B cell (primary cell): ENCODE measurements around the gene AHCY. TPM values are rescaled to one million over a fixed set of nuclear protein-coding genes. Genes with fewer than 3 reads are reported as not detected.
A peak's percentile ranks its signal among the peaks of the same experiment; 100 is the strongest.

Experiments
- ATAC-seq: fragments of 200-7000 bp; cut with Tn5 transposase; one replicate; pipeline ENCODE4 v1.10.0; 2021; ENCODE audit warnings: low read depth, mild to moderate bottlenecking, moderate number of reproducible peaks, moderate library complexity
- CTCF ChIA-PET: fragments of 350-600 bp; sonication (Branson Sonifier 250); formaldehyde crosslinking; loops from one replicate; lab custom pipeline; 2021; ENCODE audit warnings: antibody characterized with exemption, inconsistent platforms; lab: Charles Lee
- POLR2A ChIA-PET: fragments of 350-600 bp; sonication (Branson Sonifier 250); formaldehyde crosslinking; loops from one replicate; lab custom pipeline; 2021; ENCODE audit warnings: antibody characterized with exemption; lab: Charles Lee
- DNase-seq: peaks from one replicate; pipeline ENCODE4 v3.0.0; 2013
- H2AFZ ChIP-seq: 2 replicates; pipeline ENCODE4 v1.6.1; 2012; ENCODE audit warnings: mild to moderate bottlenecking, low read depth, low read length; ENCODE audit not compliant: insufficient read depth, poor library complexity, severe bottlenecking
- H3K27ac ChIP-seq, 2 donors: 1 replicate in 1 of 2; 2 replicates in 1 of 2; pipeline ENCODE4 v1.5.1; 2012 to 2013; ENCODE audit warnings: low read length in 2 of 2, mild to moderate bottlenecking in 2 of 2, moderate library complexity in 1 of 2
- H3K27me3 ChIP-seq, 4 experiments: fragments of 200-600 bp in 1 of 4; sonication (generic) in 1 of 4; replicated peaks in 1 of 4; 1 replicate in 2 of 4; 2 replicates in 2 of 4; pipeline versions ENCODE4 v1.6.1 to v1.7.0; 2013 to 2016; ENCODE audit warnings: low read length in 3 of 4, mild to moderate bottlenecking in 2 of 4, mixed read lengths in 1 of 4, moderate library complexity in 1 of 4; ENCODE audit not compliant: insufficient read depth in 4 of 4, control insufficient read depth in 3 of 4; ENCODE audit errors: control extremely low read depth in 1 of 4
- H3K36me3 ChIP-seq, 2 experiments: replicated peaks in 1 of 2; 1 replicate in 1 of 2; 2 replicates in 1 of 2; pipeline versions ENCODE4 v1.6.1 to v1.7.1; 2013; ENCODE audit warnings: low read length in 1 of 2; ENCODE audit not compliant: insufficient read depth in 2 of 2, control insufficient read depth in 1 of 2; ENCODE audit errors: control extremely low read depth in 1 of 2, extremely low read depth in 1 of 2
- H3K4me1 ChIP-seq, 2 donors: fragments of 200-600 bp in 1 of 2; sonication (generic) in 1 of 2; 1 replicate in 1 of 2; 2 replicates in 1 of 2; pipeline versions ENCODE4 v1.5.1 to v1.6.1; 2013 to 2017; ENCODE audit warnings: low read length in 2 of 2; ENCODE audit not compliant: control insufficient read depth in 2 of 2, insufficient read depth in 2 of 2
- H3K4me2 ChIP-seq: replicated peaks from 2 replicates; pipeline ENCODE3; 2012; ENCODE audit warnings: mild to moderate bottlenecking, low read depth, low read length; ENCODE audit not compliant: poor library complexity, severe bottlenecking
- H3K4me3 ChIP-seq, 5 experiments: fragments of 200-600 bp in 1 of 5; sonication (generic) in 1 of 5; 1 replicate in 3 of 5; 2 replicates in 2 of 5; pipeline versions ENCODE4 v1.5.1 to v1.7.0; 2011 to 2016; ENCODE audit warnings: low read length in 4 of 5, mild to moderate bottlenecking in 4 of 5, low read depth in 2 of 5, control low read depth in 1 of 5, moderate library complexity in 1 of 5; ENCODE audit not compliant: insufficient read depth in 1 of 5; ENCODE audit errors: control extremely low read depth in 1 of 5, extremely low read depth in 1 of 5
- H3K79me2 ChIP-seq: fragments of 200-600 bp; sonication (generic); one replicate; pipeline ENCODE4 v1.6.0; 2016; ENCODE audit warnings: low read length; ENCODE audit not compliant: control insufficient read depth, insufficient read depth
- H3K9ac ChIP-seq: fragments of 200-600 bp; sonication (generic); 2 replicates; pipeline ENCODE4 v1.6.1; 2017; ENCODE audit warnings: mild to moderate bottlenecking, low read length, moderate library complexity
- H3K9me3 ChIP-seq, 3 donors: one replicate each; pipeline versions ENCODE4 v1.6.1 to v1.7.1; 2013; ENCODE audit warnings: low read length in 2 of 3; ENCODE audit not compliant: control insufficient read depth in 2 of 3, insufficient read depth in 1 of 3; ENCODE audit errors: control extremely low read depth in 1 of 3
- H4K20me1 ChIP-seq: 2 replicates; pipeline ENCODE4 v1.6.0; 2012; ENCODE audit warnings: mild to moderate bottlenecking, low read length; ENCODE audit not compliant: insufficient read depth, control insufficient read depth, poor library complexity, severe bottlenecking
- H3K27ac Mint-ChIP-seq: one replicate; pipeline ENCODE4 v1.8.0; 2021; ENCODE audit warnings: mixed read lengths
- H3K27me3 Mint-ChIP-seq: one replicate; pipeline ENCODE4 v1.8.0; 2021; ENCODE audit warnings: mixed read lengths
- H3K4me1 Mint-ChIP-seq: one replicate; pipeline ENCODE4 v1.8.0; 2021; ENCODE audit warnings: mixed read lengths
- H3K4me3 Mint-ChIP-seq: one replicate; pipeline ENCODE4 v1.8.0; 2021; ENCODE audit warnings: mixed read lengths
- H3K9me3 Mint-ChIP-seq: one replicate; pipeline ENCODE4 v1.8.0; 2022; ENCODE audit warnings: mixed read lengths; ENCODE audit not compliant: insufficient read depth
- EZH2 ChIP-seq: IDR thresholded peaks from 2 replicates; pipeline ENCODE4 v1.6.1; 2012; ENCODE audit warnings: borderline replicate concordance, low read depth, mild to moderate bottlenecking, moderate library complexity, low read length; ENCODE audit not compliant: insufficient read depth, poor library complexity, severe bottlenecking
- WGBS: methylation state at CpG from one replicate; pipeline ENCODE4 v1.1.5; 2013; ENCODE audit warnings: missing lambda C conversion rate; ENCODE audit not compliant: insufficient coverage; 5-methylcytosine and 5-hydroxymethylcytosine counted together
- intact Hi-C: fragments of 100-400 bp; cut with micrococcal nuclease; formaldehyde crosslinking; loops from one replicate; pipeline ENCODE4 v1.10.0; 2022
- polyA plus RNA-seq: library from polyadenylated mRNA; depleted of rRNA; stranded (reverse); fragments of >200 nt; gene quantifications from 2 replicates; pipeline ENCODE4 v1.2.3, GENCODE V29; 2012
- total RNA-seq, 2 donors: library from RNA; stranded (reverse); fragments of 120-200 nt in 1 of 2; gene quantifications; 1 replicate in 1 of 2; 2 replicates in 1 of 2; pipeline versions ENCODE4 v1.2.3 to v1.2.4, GENCODE V29; 2013 to 2022
- TF ChIP-seq, protein P1 (sequence below): fragments of 200-600 bp; IDR thresholded peaks from one replicate; pipeline ENCODE4 v1.8.0; 2022; ENCODE audit warnings: antibody characterized with exemption, mild to moderate bottlenecking

Gene AHCY
- total and polyA plus RNA-seq, 2 donors (not counting 1 experiment from before 2014, with no cell fraction given), result 43.6 to 44.0 TPM

DNA sequence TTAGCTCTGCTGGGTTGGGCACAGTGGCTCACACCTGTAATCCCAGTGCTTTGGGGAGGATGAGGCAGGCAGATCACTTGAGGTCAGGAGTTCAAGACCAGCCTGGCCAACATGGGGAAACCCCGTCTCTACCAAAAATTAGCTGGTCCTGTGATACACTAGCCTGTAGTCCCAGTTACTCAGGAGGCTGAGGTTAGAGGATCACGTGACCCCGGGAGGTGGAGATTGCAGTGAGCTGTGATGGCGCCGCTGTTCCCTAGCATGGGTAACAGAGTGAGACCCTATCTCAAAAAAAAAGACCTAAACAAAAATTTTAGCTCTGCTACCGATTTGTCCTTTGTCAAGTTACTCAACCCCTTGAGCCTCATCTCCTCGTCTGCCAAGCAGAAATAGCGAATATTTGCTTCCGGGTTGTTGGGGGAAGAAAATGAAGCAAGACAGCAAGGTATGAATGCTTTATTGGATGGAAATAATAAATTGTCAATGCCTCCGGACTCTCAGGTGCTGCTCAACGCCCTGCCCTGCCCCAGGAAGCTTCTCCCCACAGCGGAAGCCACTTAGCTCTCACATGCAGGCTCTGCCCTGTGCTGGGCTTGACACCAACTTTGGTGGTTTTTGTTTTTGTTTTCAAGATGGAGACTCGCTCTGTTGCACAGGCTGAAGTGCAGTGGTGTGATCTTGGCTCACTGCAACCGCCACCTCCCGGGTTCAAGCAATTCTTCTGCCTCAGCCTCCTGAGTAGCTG lies 35.0 kb upstream of the AHCY start:
- H3K9me3 ChIP-seq, result no peaks in the 10 kb centered on the region
- ChIA-PET CTCF (interaction anchor here (0.8 to 2.0 kb wide), 3 partner anchors 9 to 26 kb away, joined by 3 to 9 read pairs (median 3); partner anchors contain the start of gene ITCH), POLR2A (interaction anchor here (0.7 kb wide), 1 partner anchor 319 kb away, joined by 3 read pairs; no protein-coding TSS in a partner anchor)
- TF ChIP-seq, protein P1, sequence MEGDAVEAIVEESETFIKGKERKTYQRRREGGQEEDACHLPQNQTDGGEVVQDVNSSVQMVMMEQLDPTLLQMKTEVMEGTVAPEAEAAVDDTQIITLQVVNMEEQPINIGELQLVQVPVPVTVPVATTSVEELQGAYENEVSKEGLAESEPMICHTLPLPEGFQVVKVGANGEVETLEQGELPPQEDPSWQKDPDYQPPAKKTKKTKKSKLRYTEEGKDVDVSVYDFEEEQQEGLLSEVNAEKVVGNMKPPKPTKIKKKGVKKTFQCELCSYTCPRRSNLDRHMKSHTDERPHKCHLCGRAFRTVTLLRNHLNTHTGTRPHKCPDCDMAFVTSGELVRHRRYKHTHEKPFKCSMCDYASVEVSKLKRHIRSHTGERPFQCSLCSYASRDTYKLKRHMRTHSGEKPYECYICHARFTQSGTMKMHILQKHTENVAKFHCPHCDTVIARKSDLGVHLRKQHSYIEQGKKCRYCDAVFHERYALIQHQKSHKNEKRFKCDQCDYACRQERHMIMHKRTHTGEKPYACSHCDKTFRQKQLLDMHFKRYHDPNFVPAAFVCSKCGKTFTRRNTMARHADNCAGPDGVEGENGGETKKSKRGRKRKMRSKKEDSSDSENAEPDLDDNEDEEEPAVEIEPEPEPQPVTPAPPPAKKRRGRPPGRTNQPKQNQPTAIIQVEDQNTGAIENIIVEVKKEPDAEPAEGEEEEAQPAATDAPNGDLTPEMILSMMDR, result no peak
- TF ChIP-seq EZH2, result no peak
- no peaks in the 10 kb centered on the region for H4K20me1 ChIP-seq
- H3K27me3 Mint-ChIP-seq, result no peaks in the 10 kb centered on the region
- peaks cover 3 to 20% of the 10 kb centered on the region in 2 donors for H3K4me1 ChIP-seq
- peak overlapping the region; percentile 38 for H3K4me2 ChIP-seq
- 96% methylated on average over 4 of the region's 15 CpGs for WGBS
- H3K9ac ChIP-seq, result peak overlapping the region; percentile 48
- DNase-seq (peak; percentile 51), ATAC-seq (peak; percentile 21)
- peak overlapping the region; percentile 41 for H3K27ac Mint-ChIP-seq
- no peaks in the 10 kb centered on the region for H3K27me3 ChIP-seq
- H3K27ac ChIP-seq, result peak overlapping the region; percentile 48 to 59
- no peaks in the 10 kb centered on the region for H3K36me3 ChIP-seq
- intact Hi-C loops, result no loop called here
- H3K4me3 ChIP-seq, result peak overlapping the region in 3 of 5 experiments; percentile 23 to 44 (median 41)
- peak overlapping the region; percentile 9 for H3K4me3 Mint-ChIP-seq
- peaks cover 14% of the 10 kb centered on the region for H3K4me1 Mint-ChIP-seq
- no peaks in the 10 kb centered on the region for H3K79me2 ChIP-seq
- H3K9me3 Mint-ChIP-seq, result no peaks in the 10 kb centered on the region
- H2AFZ ChIP-seq, result peak overlapping the region; percentile 56

DNA sequence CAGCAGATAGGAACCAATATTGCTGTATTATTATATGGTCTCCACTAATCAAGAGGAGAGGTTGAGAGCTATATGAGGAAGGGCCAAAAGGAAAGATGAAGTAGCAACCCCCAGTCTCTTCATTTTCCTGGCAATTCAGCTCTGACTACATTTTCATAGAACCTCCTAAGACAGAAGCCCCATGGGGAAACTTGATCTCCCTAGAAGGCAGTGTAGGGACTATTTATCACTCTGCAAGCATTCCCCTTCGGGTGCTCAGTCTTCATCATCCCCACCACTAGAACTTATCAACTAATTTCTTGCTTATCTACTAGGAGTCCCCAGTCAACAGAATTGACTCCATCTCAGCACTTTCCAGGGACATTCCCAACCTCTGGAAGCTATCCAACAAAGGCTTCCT lies 34.4 kb upstream of the AHCY start:
- intact Hi-C loops, result no loop called here
- Histone ChIP-seq H3K36me3 (no peaks in the 10 kb centered on the region), H3K4me1 (peaks cover 3 to 20% of the 10 kb centered on the region in 2 donors), H3K79me2 (no peaks in the 10 kb centered on the region), H3K4me3 (no peak overlapping the region), H3K9me3 (no peaks in the 10 kb centered on the region), H2AFZ (no peak overlapping the region), H3K4me2 (peak overlapping the region; percentile 27), H3K27ac (peak overlapping the region; percentile 48 to 59), H4K20me1 (no peaks in the 10 kb centered on the region), H3K27me3 (no peaks in the 10 kb centered on the region), H3K9ac (peak overlapping the region; percentile 48)
- H3K4me3 Mint-ChIP-seq, result no peak overlapping the region
- ATAC-seq (no peak), DNase-seq (no peak)
- no peak overlapping the region for H3K27ac Mint-ChIP-seq
- ChIA-PET POLR2A (no interaction called here), CTCF (interaction anchor here (0.8 to 2.0 kb wide), 3 partner anchors 10 to 37 kb away, joined by 3 to 9 read pairs (median 3); no protein-coding TSS in a partner anchor)
- no peaks in the 10 kb centered on the region for H3K27me3 Mint-ChIP-seq
- no peak for TF ChIP-seq EZH2
- TF ChIP-seq, protein P1, result no peak
- H3K9me3 Mint-ChIP-seq, result no peaks in the 10 kb centered on the region
- 92% methylated on average over 1 of the region's 1 CpG for WGBS
- H3K4me1 Mint-ChIP-seq, result peaks cover 14% of the 10 kb centered on the region
